ENCODE results near the gene DMBT1.
A peak's percentile ranks its signal among the peaks of the same experiment; 100 is the strongest.

The DMBT1 gene

GRCh38 chr10:122546242-122546641 lies 14.3 kb upstream of the DMBT1 start:
- no peak for DNase-seq (ENCODE audit: low read depth)
- H3K4me3 ChIP-seq (ENCODE audit: low read length) = no peak overlapping the region
- no peak for TF ChIP-seq CTCF (conservative IDR thresholded peaks at IDR 0.05; ENCODE audit: low read length)

DNA sequence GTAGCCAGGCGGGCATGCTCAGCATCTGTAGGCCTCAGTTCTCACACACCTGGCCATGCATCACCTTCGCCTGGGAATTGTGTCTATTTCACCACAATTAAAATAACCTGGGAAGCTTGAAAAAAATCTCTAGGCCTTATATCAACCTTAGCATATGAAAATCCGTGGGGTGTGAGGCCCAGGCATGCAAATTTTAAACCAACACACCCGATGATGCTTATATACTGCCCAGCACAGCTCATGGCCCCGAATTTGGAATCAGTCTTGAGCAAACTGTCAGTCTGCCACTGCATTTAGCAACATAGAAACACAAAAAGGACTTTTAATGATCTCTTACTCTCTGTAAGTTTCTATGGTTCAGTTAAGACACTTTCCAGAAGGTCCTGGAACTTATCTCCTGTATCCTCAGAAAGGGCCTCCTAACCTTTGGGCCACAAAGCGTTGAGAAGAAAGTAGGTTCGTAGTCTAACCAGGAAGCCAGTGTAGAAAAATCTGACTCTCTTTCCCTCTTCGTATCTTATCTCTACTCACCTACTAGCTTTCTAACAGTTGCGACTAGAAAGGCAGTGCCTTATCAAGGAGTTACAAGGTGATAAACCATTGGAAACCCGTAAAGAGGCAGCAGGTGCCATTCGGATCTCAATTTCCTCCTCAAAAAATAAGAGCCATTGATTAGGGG lies 12.0 kb upstream of the DMBT1 start:
- no peak overlapping the region for H3K4me3 ChIP-seq (ENCODE audit: low read length)
- no peak for DNase-seq (ENCODE audit: low read depth)
- no peak for TF ChIP-seq CTCF (conservative IDR thresholded peaks at IDR 0.05; ENCODE audit: low read length)

DNA sequence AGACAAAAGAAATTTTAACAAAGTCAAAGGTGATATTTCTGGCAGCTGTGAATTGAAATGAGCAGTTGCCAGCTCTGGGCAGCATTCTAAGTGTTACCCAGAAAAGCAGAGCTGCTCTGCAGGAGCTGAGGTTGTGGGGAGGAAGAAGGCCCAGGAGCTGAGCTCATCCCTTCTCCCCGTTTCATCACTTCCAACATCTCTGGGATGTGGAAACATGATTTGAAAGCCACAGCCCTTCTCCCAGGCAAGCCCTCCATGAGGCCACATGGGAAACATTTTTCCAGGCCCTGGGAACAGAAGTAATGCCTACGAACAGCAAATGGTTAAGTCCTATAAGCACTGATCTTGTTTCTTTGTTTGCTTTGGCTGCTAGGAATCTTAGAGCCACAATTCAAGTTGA lies 10.9 kb upstream of the DMBT1 start:
- TF ChIP-seq CTCF (conservative IDR thresholded peaks at IDR 0.05; ENCODE audit: low read length) = no peak
- H3K4me3 ChIP-seq (ENCODE audit: low read length) = no peak overlapping the region
- DNase-seq (ENCODE audit: low read depth) = peak; percentile 21

GRCh38 chr10:122550427-122550826 lies 10.1 kb upstream of the DMBT1 start:
- H3K4me3 ChIP-seq (ENCODE audit: low read length) = no peak overlapping the region
- DNase-seq (ENCODE audit: low read depth) = no peak
- no peak for TF ChIP-seq CTCF (conservative IDR thresholded peaks at IDR 0.05; ENCODE audit: low read length)

DNA sequence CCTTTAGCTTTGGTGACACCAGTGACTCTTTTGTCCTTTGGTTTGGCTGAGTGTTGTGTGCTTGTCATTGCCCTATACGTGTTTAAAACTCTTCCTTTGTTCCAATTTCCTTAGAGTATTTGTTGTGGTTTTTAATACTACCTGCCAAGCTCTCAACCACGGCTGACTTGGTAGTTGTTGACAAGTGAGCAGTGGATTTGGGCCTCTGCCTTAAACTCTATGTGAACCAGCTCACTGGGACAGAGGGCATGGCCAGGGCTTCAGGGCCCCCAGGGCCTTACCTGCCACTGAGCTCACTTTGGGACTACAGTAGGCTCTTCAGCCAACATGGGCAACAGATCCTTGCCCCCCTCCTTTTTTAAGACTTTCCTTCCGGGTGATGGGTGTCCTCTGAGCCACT lies 9.6 kb upstream of the DMBT1 start:
- TF ChIP-seq CTCF (conservative IDR thresholded peaks at IDR 0.05; ENCODE audit: low read length) = no peak
- no peak overlapping the region for H3K4me3 ChIP-seq (ENCODE audit: low read length)
- DNase-seq (ENCODE audit: low read depth) = no peak

DNA sequence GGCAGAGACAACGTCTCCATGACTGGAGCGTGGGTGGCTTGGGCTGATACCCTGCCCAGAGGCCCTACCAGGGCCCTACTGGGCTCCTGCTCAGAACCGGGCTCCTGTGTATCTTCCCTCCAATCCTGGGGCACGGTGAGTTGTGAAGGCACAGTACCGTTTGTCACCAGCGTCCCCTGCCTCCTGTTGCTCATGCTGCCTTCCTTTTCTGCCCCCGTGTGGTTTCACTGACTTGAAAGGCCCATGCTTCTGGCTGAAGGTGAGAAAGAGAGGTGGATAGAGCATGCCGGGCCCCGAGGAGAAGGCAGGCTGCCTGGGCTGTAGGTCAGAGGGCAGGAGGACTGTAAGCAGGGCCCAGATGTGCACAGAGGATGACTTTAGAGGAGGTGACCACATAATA lies 9.1 kb upstream of the DMBT1 start:
- no peak for TF ChIP-seq CTCF (conservative IDR thresholded peaks at IDR 0.05; ENCODE audit: low read length)
- no peak for DNase-seq (ENCODE audit: low read depth)
- H3K4me3 ChIP-seq (ENCODE audit: low read length) = no peak overlapping the region

- H3K4me3 ChIP-seq (ENCODE audit: low read length) = no peak overlapping the region
- no peak for TF ChIP-seq CTCF (conservative IDR thresholded peaks at IDR 0.05; ENCODE audit: low read length)
- no peak for DNase-seq (ENCODE audit: low read depth)
These were observed 7.2 kb upstream of the DMBT1 start for GRCh38 chr10:122553341-122553740.

Measured in AG10803 (cell line).